ENCODE data around the gene HDAC5.
"Not testable (repeated sequence)": the region's sequence is repeated elsewhere in the genome, so short reads cannot be mapped to it uniquely, and the experiment has no call there.

The HDAC5 gene

GRCh38 chr17:44131372-44131771, 7.9 kb upstream of the HDAC5 start:
- not testable (repeated sequence) for H2BK12ac ChIP-seq (ENCODE audit: low read length); H3K27ac ChIP-seq (replicated peaks; ENCODE audit: low read length); H2BK15ac ChIP-seq (ENCODE audit: low read length); H2AFZ ChIP-seq (ENCODE audit: low read length); H3K4me2 ChIP-seq (ENCODE audit: insufficient read depth, low read length, poor library complexity, severe bottlenecking); H3K14ac ChIP-seq (ENCODE audit: low read length); H3K79me1 ChIP-seq (ENCODE audit: low read depth, low read length); H3K27me3 ChIP-seq (ENCODE audit: control insufficient read depth in 3 of 3, insufficient read depth in 3 of 3, low read depth in 1 of 3, low read length in 3 of 3); H4K91ac ChIP-seq (ENCODE audit: low read depth, low read length, poor library complexity); H3K23ac ChIP-seq (ENCODE audit: low read depth, low read length, poor library complexity); H3K36me3 ChIP-seq (replicated peaks in 1 of 2; ENCODE audit: control insufficient read depth in 2 of 2, insufficient read depth in 2 of 2, low read length in 2 of 2); H3K9me3 ChIP-seq (replicated peaks in 1 of 2; ENCODE audit: control insufficient read depth in 2 of 2, insufficient read depth in 1 of 2, low read depth in 1 of 2, low read length in 2 of 2); H3K4me3 ChIP-seq (ENCODE audit: low read length in 2 of 2); H3K4ac ChIP-seq (ENCODE audit: low read length); H2BK5ac ChIP-seq (ENCODE audit: low read length); H4K8ac ChIP-seq (ENCODE audit: low read depth, low read length); DNase-seq (ENCODE audit: low spot score); H3K9ac ChIP-seq (ENCODE audit: low read depth, low read length, poor library complexity); H3K18ac ChIP-seq (ENCODE audit: low read length); H3K4me1 ChIP-seq (ENCODE audit: control insufficient read depth in 2 of 2, insufficient read depth in 1 of 2, low read depth in 1 of 2, low read length in 2 of 2); H2AK5ac ChIP-seq (ENCODE audit: low read depth, low read length); H2BK120ac ChIP-seq (ENCODE audit: low read depth, low read length)
- WGBS, 2 donors (ENCODE audit: extremely low coverage in 2 of 2, insufficient read length in 2 of 2, insufficient replicate concordance in 1 of 2): no CpG with 5 or more reads among the region's 12 CpGs

GRCh38 chr17:44130693-44131349, 7.4 kb upstream of the HDAC5 start:
- Histone ChIP-seq H2BK5ac (ENCODE audit: low read length) (no peak overlapping the region), H2AFZ (ENCODE audit: low read length) (no peak overlapping the region), H4K91ac (ENCODE audit: low read depth, low read length, poor library complexity) (no peak overlapping the region), H3K23ac (ENCODE audit: low read depth, low read length, poor library complexity) (no peak overlapping the region), H3K18ac (ENCODE audit: low read length) (no peak overlapping the region), H3K14ac (ENCODE audit: low read length) (no peak overlapping the region), H3K9ac (ENCODE audit: low read depth, low read length, poor library complexity) (no peak overlapping the region), H3K79me1 (ENCODE audit: low read depth, low read length) (no peaks in the 10 kb centered on the region), H3K36me3 (replicated peaks in 1 of 2; ENCODE audit: control insufficient read depth in 2 of 2, insufficient read depth in 2 of 2, low read length in 2 of 2) (no peaks in the 10 kb centered on the region), H2BK15ac (ENCODE audit: low read length) (no peak overlapping the region), H3K4ac (ENCODE audit: low read length) (no peak overlapping the region), H4K8ac (ENCODE audit: low read depth, low read length) (no peak overlapping the region), H2BK12ac (ENCODE audit: low read length) (no peak overlapping the region), H3K4me3 (ENCODE audit: low read length in 2 of 2) (no peak overlapping the region), H3K4me1 (ENCODE audit: control insufficient read depth in 2 of 2, insufficient read depth in 1 of 2, low read depth in 1 of 2, low read length in 2 of 2) (peaks cover 0 to 4% of the 10 kb centered on the region in 2 donors), H3K4me2 (ENCODE audit: insufficient read depth, low read length, poor library complexity, severe bottlenecking) (no peak overlapping the region), H2BK120ac (ENCODE audit: low read depth, low read length) (no peak overlapping the region), H2AK5ac (ENCODE audit: low read depth, low read length) (no peak overlapping the region), H3K27ac (replicated peaks; ENCODE audit: low read length) (no peak overlapping the region), H3K9me3 (replicated peaks in 1 of 2; ENCODE audit: control insufficient read depth in 2 of 2, insufficient read depth in 1 of 2, low read depth in 1 of 2, low read length in 2 of 2) (no peaks in the 10 kb centered on the region), H3K27me3 (ENCODE audit: control insufficient read depth in 3 of 3, insufficient read depth in 3 of 3, low read depth in 1 of 3, low read length in 3 of 3) (no peaks in the 10 kb centered on the region)
- no peak for DNase-seq (ENCODE audit: low spot score)
- WGBS, 2 donors (ENCODE audit: extremely low coverage in 2 of 2, insufficient read length in 2 of 2, insufficient replicate concordance in 1 of 2): no CpG with 5 or more reads among the region's 5 CpGs

GRCh38 chr17:44128383-44128782, 4.9 kb upstream of the HDAC5 start:
- no peak overlapping the region for H2AFZ ChIP-seq (ENCODE audit: low read length)
- H4K8ac ChIP-seq (ENCODE audit: low read depth, low read length): no peak overlapping the region
- peaks cover 2 to 6% of the 10 kb centered on the region in 2 donors for H3K4me1 ChIP-seq (ENCODE audit: control insufficient read depth in 2 of 2, insufficient read depth in 1 of 2, low read depth in 1 of 2, low read length in 2 of 2)
- no peak overlapping the region for H2BK5ac ChIP-seq (ENCODE audit: low read length)
- no peak overlapping the region for H3K4me3 ChIP-seq (ENCODE audit: low read length in 2 of 2)
- no peaks in the 10 kb centered on the region for H3K36me3 ChIP-seq (replicated peaks in 1 of 2; ENCODE audit: control insufficient read depth in 2 of 2, insufficient read depth in 2 of 2, low read length in 2 of 2)
- no peak overlapping the region for H2BK12ac ChIP-seq (ENCODE audit: low read length)
- H3K4me2 ChIP-seq (ENCODE audit: insufficient read depth, low read length, poor library complexity, severe bottlenecking): no peak overlapping the region
- no peak overlapping the region for H2AK5ac ChIP-seq (ENCODE audit: low read depth, low read length)
- no peaks in the 10 kb centered on the region for H3K9me3 ChIP-seq (replicated peaks in 1 of 2; ENCODE audit: control insufficient read depth in 2 of 2, insufficient read depth in 1 of 2, low read depth in 1 of 2, low read length in 2 of 2)
- H2BK15ac ChIP-seq (ENCODE audit: low read length): no peak overlapping the region
- no peak overlapping the region for H3K23ac ChIP-seq (ENCODE audit: low read depth, low read length, poor library complexity)
- no CpG with 5 or more reads among the region's 7 CpGs for WGBS, 2 donors (ENCODE audit: extremely low coverage in 2 of 2, insufficient read length in 2 of 2, insufficient replicate concordance in 1 of 2)
- H4K91ac ChIP-seq (ENCODE audit: low read depth, low read length, poor library complexity): no peak overlapping the region
- DNase-seq (ENCODE audit: low spot score): no peak
- no peaks in the 10 kb centered on the region for H3K27me3 ChIP-seq (ENCODE audit: control insufficient read depth in 3 of 3, insufficient read depth in 3 of 3, low read depth in 1 of 3, low read length in 3 of 3)
- no peaks in the 10 kb centered on the region for H3K79me1 ChIP-seq (ENCODE audit: low read depth, low read length)
- no peak overlapping the region for H3K4ac ChIP-seq (ENCODE audit: low read length)
- H3K14ac ChIP-seq (ENCODE audit: low read length): no peak overlapping the region
- H3K18ac ChIP-seq (ENCODE audit: low read length): no peak overlapping the region
- H3K27ac ChIP-seq (replicated peaks; ENCODE audit: low read length): no peak overlapping the region
- H2BK120ac ChIP-seq (ENCODE audit: low read depth, low read length): no peak overlapping the region
- no peak overlapping the region for H3K9ac ChIP-seq (ENCODE audit: low read depth, low read length, poor library complexity)

- no peak for DNase-seq (ENCODE audit: low spot score)
- no peak overlapping the region for H3K4ac ChIP-seq (ENCODE audit: low read length)
- H3K4me3 ChIP-seq (ENCODE audit: low read length in 2 of 2): peak overlapping the region; percentile 79 to 96
- no peaks in the 10 kb centered on the region for H3K36me3 ChIP-seq (replicated peaks in 1 of 2; ENCODE audit: control insufficient read depth in 2 of 2, insufficient read depth in 2 of 2, low read length in 2 of 2)
- no peak overlapping the region for H2AK5ac ChIP-seq (ENCODE audit: low read depth, low read length)
- peak overlapping the region; percentile 100 for H2AFZ ChIP-seq (ENCODE audit: low read length)
- peak overlapping the region; percentile 86 for H3K27ac ChIP-seq (replicated peaks; ENCODE audit: low read length)
- peaks cover 5% of the 10 kb centered on the region for H3K79me1 ChIP-seq (ENCODE audit: low read depth, low read length)
- no peak overlapping the region for H4K91ac ChIP-seq (ENCODE audit: low read depth, low read length, poor library complexity)
- no peak overlapping the region for H3K14ac ChIP-seq (ENCODE audit: low read length)
- peak overlapping the region; percentile 73 for H2BK12ac ChIP-seq (ENCODE audit: low read length)
- H3K9ac ChIP-seq (ENCODE audit: low read depth, low read length, poor library complexity): no peak overlapping the region
- peaks cover 16 to 23% of the 10 kb centered on the region in 2 donors for H3K4me1 ChIP-seq (ENCODE audit: control insufficient read depth in 2 of 2, insufficient read depth in 1 of 2, low read depth in 1 of 2, low read length in 2 of 2)
- H3K23ac ChIP-seq (ENCODE audit: low read depth, low read length, poor library complexity): peak overlapping the region; percentile 89
- WGBS, 2 donors (ENCODE audit: extremely low coverage in 2 of 2, insufficient read length in 2 of 2, insufficient replicate concordance in 1 of 2): no CpG with 5 or more reads among the region's 8 CpGs
- no peak overlapping the region for H4K8ac ChIP-seq (ENCODE audit: low read depth, low read length)
- H2BK120ac ChIP-seq (ENCODE audit: low read depth, low read length): peak overlapping the region; percentile 61
- peak overlapping the region; percentile 93 for H2BK5ac ChIP-seq (ENCODE audit: low read length)
- no peak overlapping the region for H2BK15ac ChIP-seq (ENCODE audit: low read length)
- H3K27me3 ChIP-seq (ENCODE audit: control insufficient read depth in 3 of 3, insufficient read depth in 3 of 3, low read depth in 1 of 3, low read length in 3 of 3): no peaks in the 10 kb centered on the region
- peak overlapping the region; percentile 66 for H3K4me2 ChIP-seq (ENCODE audit: insufficient read depth, low read length, poor library complexity, severe bottlenecking)
- H3K18ac ChIP-seq (ENCODE audit: low read length): peak overlapping the region; percentile 95
- no peaks in the 10 kb centered on the region for H3K9me3 ChIP-seq (replicated peaks in 1 of 2; ENCODE audit: control insufficient read depth in 2 of 2, insufficient read depth in 1 of 2, low read depth in 1 of 2, low read length in 2 of 2)
Measured at GRCh38 chr17:44124118-44124438, 637 bp upstream of the HDAC5 start.
